ENCODE measurements around the gene GALNT13. TPM values are rescaled to one million over a fixed set of nuclear protein-coding genes. Genes with fewer than 3 reads are reported as not detected.

GALNT13 gene
- total and polyA plus RNA-seq, 2 of the 13 experiments (the other 11 are each of a cell fraction or from before 2014, with no cell fraction given): 1.3 to 5.0 TPM

DNA sequence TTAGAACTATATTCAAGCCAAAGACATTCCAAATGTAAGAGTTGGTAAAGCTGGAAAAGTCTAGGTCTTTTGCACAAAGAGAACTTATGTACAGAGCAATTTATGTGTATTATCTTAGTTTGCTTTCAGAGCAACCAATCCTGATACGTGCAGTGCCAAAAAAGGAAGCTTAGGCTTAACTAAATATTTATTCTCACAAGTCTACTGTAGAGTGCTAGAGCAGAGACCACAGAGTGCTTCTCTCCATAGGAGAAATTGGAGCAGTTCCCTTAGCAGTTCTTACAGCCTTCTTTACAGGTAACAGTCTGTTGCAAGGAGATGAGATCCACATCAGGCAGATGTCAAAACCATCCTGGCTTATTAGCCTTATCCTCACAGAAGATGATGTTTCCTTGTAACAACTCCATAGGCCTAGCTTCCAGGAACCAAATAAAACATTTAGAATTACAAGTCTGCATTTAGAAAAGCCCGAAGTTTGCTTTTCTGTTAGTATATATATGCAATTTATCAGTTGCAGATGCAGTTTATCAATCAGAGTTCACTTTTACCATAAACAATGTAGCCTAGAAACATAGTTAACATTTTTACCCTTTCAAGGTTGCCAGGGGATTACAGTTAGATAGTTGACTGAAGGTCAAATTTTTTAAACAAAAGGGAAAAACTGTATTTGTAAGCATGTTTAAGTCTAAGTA, 576.2 kb downstream of the GALNT13 start (continued):
- TF ChIP-seq, protein P1, sequence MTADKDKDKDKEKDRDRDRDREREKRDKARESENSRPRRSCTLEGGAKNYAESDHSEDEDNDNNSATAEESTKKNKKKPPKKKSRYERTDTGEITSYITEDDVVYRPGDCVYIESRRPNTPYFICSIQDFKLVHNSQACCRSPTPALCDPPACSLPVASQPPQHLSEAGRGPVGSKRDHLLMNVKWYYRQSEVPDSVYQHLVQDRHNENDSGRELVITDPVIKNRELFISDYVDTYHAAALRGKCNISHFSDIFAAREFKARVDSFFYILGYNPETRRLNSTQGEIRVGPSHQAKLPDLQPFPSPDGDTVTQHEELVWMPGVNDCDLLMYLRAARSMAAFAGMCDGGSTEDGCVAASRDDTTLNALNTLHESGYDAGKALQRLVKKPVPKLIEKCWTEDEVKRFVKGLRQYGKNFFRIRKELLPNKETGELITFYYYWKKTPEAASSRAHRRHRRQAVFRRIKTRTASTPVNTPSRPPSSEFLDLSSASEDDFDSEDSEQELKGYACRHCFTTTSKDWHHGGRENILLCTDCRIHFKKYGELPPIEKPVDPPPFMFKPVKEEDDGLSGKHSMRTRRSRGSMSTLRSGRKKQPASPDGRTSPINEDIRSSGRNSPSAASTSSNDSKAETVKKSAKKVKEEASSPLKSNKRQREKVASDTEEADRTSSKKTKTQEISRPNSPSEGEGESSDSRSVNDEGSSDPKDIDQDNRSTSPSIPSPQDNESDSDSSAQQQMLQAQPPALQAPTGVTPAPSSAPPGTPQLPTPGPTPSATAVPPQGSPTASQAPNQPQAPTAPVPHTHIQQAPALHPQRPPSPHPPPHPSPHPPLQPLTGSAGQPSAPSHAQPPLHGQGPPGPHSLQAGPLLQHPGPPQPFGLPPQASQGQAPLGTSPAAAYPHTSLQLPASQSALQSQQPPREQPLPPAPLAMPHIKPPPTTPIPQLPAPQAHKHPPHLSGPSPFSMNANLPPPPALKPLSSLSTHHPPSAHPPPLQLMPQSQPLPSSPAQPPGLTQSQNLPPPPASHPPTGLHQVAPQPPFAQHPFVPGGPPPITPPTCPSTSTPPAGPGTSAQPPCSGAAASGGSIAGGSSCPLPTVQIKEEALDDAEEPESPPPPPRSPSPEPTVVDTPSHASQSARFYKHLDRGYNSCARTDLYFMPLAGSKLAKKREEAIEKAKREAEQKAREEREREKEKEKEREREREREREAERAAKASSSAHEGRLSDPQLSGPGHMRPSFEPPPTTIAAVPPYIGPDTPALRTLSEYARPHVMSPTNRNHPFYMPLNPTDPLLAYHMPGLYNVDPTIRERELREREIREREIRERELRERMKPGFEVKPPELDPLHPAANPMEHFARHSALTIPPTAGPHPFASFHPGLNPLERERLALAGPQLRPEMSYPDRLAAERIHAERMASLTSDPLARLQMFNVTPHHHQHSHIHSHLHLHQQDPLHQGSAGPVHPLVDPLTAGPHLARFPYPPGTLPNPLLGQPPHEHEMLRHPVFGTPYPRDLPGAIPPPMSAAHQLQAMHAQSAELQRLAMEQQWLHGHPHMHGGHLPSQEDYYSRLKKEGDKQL (CRISPR knock-in tag; IDR thresholded peaks at IDR 0.05; ENCODE audit: low read depth): no peak
- TF ChIP-seq RARA (CRISPR knock-in tag; IDR thresholded peaks at IDR 0.05) (peak; percentile 37), MIER3 (CRISPR knock-in tag; IDR thresholded peaks at IDR 0.05; ENCODE audit: borderline replicate concordance) (0 out of 2 replicates have a peak, but pooled peaks have one; percentile 38), PAF1 (CRISPR knock-in tag; IDR thresholded peaks at IDR 0.05) (no peak), RNF2 (conservative IDR thresholded peaks at IDR 0.05; ENCODE audit: low read depth) (no peak), PAX8 (CRISPR knock-in tag; IDR thresholded peaks at IDR 0.05; ENCODE audit: borderline replicate concordance) (no peak), ATF7 (IDR thresholded peaks at IDR 0.05) (no peak), ATF7 (CRISPR knock-in tag; IDR thresholded peaks at IDR 0.05) (no peak), FOXK1 (CRISPR knock-in tag; IDR thresholded peaks at IDR 0.05; ENCODE audit: borderline replicate concordance, low read depth) (0 out of 2 replicates have a peak, but pooled peaks have one; percentile 33), GABPA (IDR thresholded peaks at IDR 0.05; ENCODE audit: low read depth, low read length) (no peak), GABPA (CRISPR knock-in tag; IDR thresholded peaks at IDR 0.05; ENCODE audit: low read depth) (peak; percentile 48; the same call in 1 of the 2 replicates), ZNF839 (CRISPR knock-in tag; IDR thresholded peaks at IDR 0.05; ENCODE audit: borderline replicate concordance) (no peak), ZNF792 (CRISPR knock-in tag; IDR thresholded peaks at IDR 0.05) (no peak), TOE1 (CRISPR knock-in tag; IDR thresholded peaks at IDR 0.05) (no peak; the same call in 1 of the 2 replicates), NFKB2 (CRISPR knock-in tag; IDR thresholded peaks at IDR 0.05; ENCODE audit: borderline replicate concordance) (no peak)
- TF ChIP-seq, protein P2, sequence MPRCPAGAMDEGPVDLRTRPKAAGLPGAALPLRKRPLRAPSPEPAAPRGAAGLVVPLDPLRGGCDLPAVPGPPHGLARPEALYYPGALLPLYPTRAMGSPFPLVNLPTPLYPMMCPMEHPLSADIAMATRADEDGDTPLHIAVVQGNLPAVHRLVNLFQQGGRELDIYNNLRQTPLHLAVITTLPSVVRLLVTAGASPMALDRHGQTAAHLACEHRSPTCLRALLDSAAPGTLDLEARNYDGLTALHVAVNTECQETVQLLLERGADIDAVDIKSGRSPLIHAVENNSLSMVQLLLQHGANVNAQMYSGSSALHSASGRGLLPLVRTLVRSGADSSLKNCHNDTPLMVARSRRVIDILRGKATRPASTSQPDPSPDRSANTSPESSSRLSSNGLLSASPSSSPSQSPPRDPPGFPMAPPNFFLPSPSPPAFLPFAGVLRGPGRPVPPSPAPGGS (CRISPR knock-in tag; IDR thresholded peaks at IDR 0.05): no peak
- TF ChIP-seq, protein P3, sequence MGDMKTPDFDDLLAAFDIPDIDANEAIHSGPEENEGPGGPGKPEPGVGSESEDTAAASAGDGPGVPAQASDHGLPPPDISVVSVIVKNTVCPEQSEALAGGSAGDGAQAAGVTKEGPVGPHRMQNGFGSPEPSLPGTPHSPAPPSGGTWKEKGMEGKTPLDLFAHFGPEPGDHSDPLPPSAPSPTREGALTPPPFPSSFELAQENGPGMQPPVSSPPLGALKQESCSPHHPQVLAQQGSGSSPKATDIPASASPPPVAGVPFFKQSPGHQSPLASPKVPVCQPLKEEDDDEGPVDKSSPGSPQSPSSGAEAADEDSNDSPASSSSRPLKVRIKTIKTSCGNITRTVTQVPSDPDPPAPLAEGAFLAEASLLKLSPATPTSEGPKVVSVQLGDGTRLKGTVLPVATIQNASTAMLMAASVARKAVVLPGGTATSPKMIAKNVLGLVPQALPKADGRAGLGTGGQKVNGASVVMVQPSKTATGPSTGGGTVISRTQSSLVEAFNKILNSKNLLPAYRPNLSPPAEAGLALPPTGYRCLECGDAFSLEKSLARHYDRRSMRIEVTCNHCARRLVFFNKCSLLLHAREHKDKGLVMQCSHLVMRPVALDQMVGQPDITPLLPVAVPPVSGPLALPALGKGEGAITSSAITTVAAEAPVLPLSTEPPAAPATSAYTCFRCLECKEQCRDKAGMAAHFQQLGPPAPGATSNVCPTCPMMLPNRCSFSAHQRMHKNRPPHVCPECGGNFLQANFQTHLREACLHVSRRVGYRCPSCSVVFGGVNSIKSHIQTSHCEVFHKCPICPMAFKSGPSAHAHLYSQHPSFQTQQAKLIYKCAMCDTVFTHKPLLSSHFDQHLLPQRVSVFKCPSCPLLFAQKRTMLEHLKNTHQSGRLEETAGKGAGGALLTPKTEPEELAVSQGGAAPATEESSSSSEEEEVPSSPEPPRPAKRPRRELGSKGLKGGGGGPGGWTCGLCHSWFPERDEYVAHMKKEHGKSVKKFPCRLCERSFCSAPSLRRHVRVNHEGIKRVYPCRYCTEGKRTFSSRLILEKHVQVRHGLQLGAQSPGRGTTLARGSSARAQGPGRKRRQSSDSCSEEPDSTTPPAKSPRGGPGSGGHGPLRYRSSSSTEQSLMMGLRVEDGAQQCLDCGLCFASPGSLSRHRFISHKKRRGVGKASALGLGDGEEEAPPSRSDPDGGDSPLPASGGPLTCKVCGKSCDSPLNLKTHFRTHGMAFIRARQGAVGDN (CRISPR knock-in tag; IDR thresholded peaks at IDR 0.05): no peak
- TF ChIP-seq, protein P4, sequence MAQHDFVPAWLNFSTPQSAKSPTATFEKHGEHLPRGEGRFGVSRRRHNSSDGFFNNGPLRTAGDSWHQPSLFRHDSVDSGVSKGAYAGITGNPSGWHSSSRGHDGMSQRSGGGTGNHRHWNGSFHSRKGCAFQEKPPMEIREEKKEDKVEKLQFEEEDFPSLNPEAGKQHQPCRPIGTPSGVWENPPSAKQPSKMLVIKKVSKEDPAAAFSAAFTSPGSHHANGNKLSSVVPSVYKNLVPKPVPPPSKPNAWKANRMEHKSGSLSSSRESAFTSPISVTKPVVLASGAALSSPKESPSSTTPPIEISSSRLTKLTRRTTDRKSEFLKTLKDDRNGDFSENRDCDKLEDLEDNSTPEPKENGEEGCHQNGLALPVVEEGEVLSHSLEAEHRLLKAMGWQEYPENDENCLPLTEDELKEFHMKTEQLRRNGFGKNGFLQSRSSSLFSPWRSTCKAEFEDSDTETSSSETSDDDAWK (CRISPR knock-in tag; IDR thresholded peaks at IDR 0.05): no peak
